HL-60 (cell line): Measurements from ENCODE around the gene GIPC3.

Experiments used
- POLR2AphosphoS5 ChIP-seq: IDR thresholded peaks from 2 replicates; pipeline ENCODE4 v1.6.1; 2012; ENCODE audit warnings: low read depth
- TF ChIP-seq, protein P1 (sequence below): IDR thresholded peaks from one replicate; pipeline ENCODE4 v1.5.1; 2011; ENCODE audit warnings: low read length, control low read depth, inconsistent platforms; ENCODE audit not compliant: insufficient read depth

DNA sequence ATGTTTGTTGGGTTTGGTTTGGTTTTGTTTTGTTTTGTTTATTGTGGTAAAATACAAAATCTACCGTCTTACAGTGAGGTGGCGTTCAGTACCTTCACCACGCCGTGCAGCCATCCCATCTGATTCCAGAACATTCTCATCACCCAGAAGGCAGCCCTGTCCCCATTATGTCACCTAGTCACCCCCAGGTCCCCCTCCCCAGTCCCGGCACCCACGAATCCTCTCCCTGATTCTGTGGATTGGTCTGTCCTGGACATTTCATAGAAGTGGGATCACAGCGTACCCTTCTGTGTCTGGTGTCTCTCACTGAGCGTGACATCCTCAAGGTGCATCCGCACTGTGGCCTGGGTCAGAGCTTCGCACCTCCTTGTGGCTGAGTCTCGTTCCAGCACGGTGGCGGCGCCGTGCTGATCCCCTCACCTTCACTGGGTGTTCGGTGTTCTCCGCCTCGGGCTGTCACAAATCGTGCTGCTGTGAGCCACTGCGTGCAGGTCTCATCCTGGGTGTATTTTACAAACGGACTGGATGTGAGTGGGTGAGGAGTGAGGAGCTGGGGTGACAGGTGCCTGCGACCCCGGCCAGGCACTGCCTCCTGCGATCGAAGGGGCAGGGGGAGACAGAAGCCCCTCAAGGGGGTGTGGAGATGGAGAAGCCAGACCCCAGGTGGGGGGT, 46.9 kb upstream of the GIPC3 start:
- TF ChIP-seq, protein P1, sequence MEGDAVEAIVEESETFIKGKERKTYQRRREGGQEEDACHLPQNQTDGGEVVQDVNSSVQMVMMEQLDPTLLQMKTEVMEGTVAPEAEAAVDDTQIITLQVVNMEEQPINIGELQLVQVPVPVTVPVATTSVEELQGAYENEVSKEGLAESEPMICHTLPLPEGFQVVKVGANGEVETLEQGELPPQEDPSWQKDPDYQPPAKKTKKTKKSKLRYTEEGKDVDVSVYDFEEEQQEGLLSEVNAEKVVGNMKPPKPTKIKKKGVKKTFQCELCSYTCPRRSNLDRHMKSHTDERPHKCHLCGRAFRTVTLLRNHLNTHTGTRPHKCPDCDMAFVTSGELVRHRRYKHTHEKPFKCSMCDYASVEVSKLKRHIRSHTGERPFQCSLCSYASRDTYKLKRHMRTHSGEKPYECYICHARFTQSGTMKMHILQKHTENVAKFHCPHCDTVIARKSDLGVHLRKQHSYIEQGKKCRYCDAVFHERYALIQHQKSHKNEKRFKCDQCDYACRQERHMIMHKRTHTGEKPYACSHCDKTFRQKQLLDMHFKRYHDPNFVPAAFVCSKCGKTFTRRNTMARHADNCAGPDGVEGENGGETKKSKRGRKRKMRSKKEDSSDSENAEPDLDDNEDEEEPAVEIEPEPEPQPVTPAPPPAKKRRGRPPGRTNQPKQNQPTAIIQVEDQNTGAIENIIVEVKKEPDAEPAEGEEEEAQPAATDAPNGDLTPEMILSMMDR, result no peak
- no peak for TF ChIP-seq POLR2AphosphoS5
